ENCODE results near the gene DUSP18.

DUSP18 gene

GRCh38 chr22:30665266-30665665, 2.4 kb downstream of the DUSP18 start:
- TF ChIP-seq, protein P1, sequence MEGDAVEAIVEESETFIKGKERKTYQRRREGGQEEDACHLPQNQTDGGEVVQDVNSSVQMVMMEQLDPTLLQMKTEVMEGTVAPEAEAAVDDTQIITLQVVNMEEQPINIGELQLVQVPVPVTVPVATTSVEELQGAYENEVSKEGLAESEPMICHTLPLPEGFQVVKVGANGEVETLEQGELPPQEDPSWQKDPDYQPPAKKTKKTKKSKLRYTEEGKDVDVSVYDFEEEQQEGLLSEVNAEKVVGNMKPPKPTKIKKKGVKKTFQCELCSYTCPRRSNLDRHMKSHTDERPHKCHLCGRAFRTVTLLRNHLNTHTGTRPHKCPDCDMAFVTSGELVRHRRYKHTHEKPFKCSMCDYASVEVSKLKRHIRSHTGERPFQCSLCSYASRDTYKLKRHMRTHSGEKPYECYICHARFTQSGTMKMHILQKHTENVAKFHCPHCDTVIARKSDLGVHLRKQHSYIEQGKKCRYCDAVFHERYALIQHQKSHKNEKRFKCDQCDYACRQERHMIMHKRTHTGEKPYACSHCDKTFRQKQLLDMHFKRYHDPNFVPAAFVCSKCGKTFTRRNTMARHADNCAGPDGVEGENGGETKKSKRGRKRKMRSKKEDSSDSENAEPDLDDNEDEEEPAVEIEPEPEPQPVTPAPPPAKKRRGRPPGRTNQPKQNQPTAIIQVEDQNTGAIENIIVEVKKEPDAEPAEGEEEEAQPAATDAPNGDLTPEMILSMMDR (conservative IDR thresholded peaks at IDR 0.05; ENCODE audit: low read length), result no peak
- no peak overlapping the region for H3K4me3 ChIP-seq (ENCODE audit: low read length)
- DNase-seq (ENCODE audit: low read depth), result no peak

- TF ChIP-seq, protein P1 (conservative IDR thresholded peaks at IDR 0.05; ENCODE audit: low read length), result no peak
- no peak overlapping the region for H3K4me3 ChIP-seq (ENCODE audit: low read length)
- no peak for DNase-seq (ENCODE audit: low read depth)
Observed at GRCh38 chr22:30664798-30665197, 2.9 kb downstream of the DUSP18 start.

GRCh38 chr22:30662040-30662439, 5.6 kb downstream of the DUSP18 start:
- DNase-seq (ENCODE audit: low read depth), result no peak
- no peak overlapping the region for H3K4me3 ChIP-seq (ENCODE audit: low read length)
- TF ChIP-seq, protein P1 (conservative IDR thresholded peaks at IDR 0.05; ENCODE audit: low read length), result no peak

DNA sequence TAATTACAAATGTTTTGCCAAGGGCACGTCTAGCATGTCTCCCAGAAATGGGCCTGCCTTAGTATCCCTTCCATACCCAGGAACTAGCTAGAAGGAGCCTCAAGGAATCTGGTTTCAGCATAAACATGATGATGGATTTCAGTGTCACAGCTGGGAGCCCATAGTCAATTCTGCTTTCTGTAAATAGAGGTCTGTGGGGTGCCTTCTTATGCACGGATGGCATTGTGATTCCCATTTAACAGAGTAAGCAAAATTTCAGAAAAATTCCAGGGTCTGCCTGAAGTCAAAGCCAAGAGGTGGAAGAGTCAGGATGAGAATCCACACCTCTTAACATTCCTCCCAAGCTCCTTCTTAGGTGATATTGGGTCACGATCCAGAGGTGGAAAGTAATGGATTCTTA, 12.1 kb downstream of the DUSP18 start:
- no peak for DNase-seq (ENCODE audit: low read depth)
- TF ChIP-seq, protein P1 (conservative IDR thresholded peaks at IDR 0.05; ENCODE audit: low read length), result no peak
- no peak overlapping the region for H3K4me3 ChIP-seq (ENCODE audit: low read length)

- no peak overlapping the region for H3K4me3 ChIP-seq (ENCODE audit: low read length)
- TF ChIP-seq, protein P1 (conservative IDR thresholded peaks at IDR 0.05; ENCODE audit: low read length), result no peak
- DNase-seq (ENCODE audit: low read depth), result no peak
Observed at GRCh38 chr22:30654361-30654760, 13.3 kb downstream of the DUSP18 start.

- no peak for DNase-seq (ENCODE audit: low read depth)
- no peak overlapping the region for H3K4me3 ChIP-seq (ENCODE audit: low read length)
- TF ChIP-seq, protein P1 (conservative IDR thresholded peaks at IDR 0.05; ENCODE audit: low read length), result no peak
Observed at GRCh38 chr22:30652852-30653251, 14.8 kb downstream of the DUSP18 start.

DNA sequence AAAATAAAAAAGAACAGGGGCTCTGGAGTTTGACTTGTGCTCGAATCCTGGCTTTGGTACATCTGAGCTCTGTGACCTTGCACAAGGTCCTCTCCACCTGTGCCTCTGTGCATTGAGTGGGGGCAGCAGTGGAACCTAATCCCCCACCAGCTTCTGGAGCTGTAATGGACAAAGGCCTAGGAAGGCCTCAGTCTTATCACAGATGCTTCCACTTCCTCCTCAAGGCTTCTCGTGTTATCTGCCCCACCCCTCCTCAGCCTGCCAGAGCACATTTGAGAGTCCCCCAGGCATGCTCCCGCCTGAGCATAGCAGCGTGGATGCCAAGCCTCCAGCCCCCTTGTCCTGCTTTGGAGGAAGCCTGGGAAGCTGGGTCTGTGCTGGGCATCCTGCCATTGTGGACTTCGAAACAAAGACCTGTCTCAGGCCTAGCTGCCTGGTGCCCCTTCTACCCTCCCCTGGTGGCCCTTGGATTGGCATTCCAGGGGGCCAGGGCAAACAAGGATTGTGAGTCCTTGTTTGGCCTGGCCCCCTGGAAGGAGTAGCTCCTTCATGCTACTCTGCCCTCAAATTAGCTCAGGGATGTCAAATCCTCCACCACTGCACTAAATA, 17.1 kb downstream of the DUSP18 start:
- TF ChIP-seq, protein P1 (conservative IDR thresholded peaks at IDR 0.05; ENCODE audit: low read length), result no peak
- no peak overlapping the region for H3K4me3 ChIP-seq (ENCODE audit: low read length)
- no peak for DNase-seq (ENCODE audit: low read depth)
